NOMO-1 treated with dmso at 0.1 percent for 144 hours (cell line): ENCODE measurements around the gene ANKRD13A.
"Not testable (repeated sequence)": the region's sequence is repeated elsewhere in the genome, so short reads cannot be mapped to it uniquely, and the experiment has no call there.

Experiments
- DNase-seq: peaks from one replicate; lab custom pipeline; 2025; ENCODE audit not compliant: unreplicated experiment; lab: John Stamatoyannopoulos, UW

The ANKRD13A gene

GRCh38 chr12:109983432-109984142 is 15.6 kb upstream of the ANKRD13A start:
- DNase-seq = no peak

- not testable (repeated sequence) for DNase-seq
Observed at GRCh38 chr12:109986236-109986635, 13.0 kb upstream of the ANKRD13A start.

- no peak for DNase-seq
Observed at GRCh38 chr12:109987615-109988014, 11.6 kb upstream of the ANKRD13A start.

- no peak for DNase-seq
Observed at GRCh38 chr12:109988274-109988673, 11.0 kb upstream of the ANKRD13A start.

GRCh38 chr12:109988903-109989302 is 10.3 kb upstream of the ANKRD13A start:
- no peak for DNase-seq

- no peak for DNase-seq
Observed at GRCh38 chr12:109989380-109989779, 9.8 kb upstream of the ANKRD13A start.

GRCh38 chr12:109991586-109991985 is 7.6 kb upstream of the ANKRD13A start:
- no peak for DNase-seq

GRCh38 chr12:109993091-109993490 is 6.1 kb upstream of the ANKRD13A start:
- no peak for DNase-seq

- peak; percentile 36 for DNase-seq
Observed at GRCh38 chr12:109994401-109995175, 4.6 kb upstream of the ANKRD13A start.

- no peak for DNase-seq
Observed at GRCh38 chr12:109995361-109995685, 3.9 kb upstream of the ANKRD13A start.

GRCh38 chr12:109995686-109996482 is 3.3 kb upstream of the ANKRD13A start, which contains the start of gene GIT2:
Gene GIT2 (minus strand): TSS chr12:109996368. CDS start chr12:109996224, 144 bp downstream.
- peak; percentile 84 for DNase-seq

GRCh38 chr12:109996483-109996853 is 2.8 kb upstream of the ANKRD13A start:
- DNase-seq = no peak

GRCh38 chr12:109997393-109997792 is 1.8 kb upstream of the ANKRD13A start:
- DNase-seq = no peak

GRCh38 chr12:109998241-109998903 is 858 bp upstream of the ANKRD13A start:
- no peak for DNase-seq

GRCh38 chr12:109999649-109999971 is 380 bp downstream of the ANKRD13A start:
- no peak for DNase-seq

GRCh38 chr12:109999983-110000505 is 814 bp downstream of the ANKRD13A start:
- no peak for DNase-seq

- DNase-seq = no peak
Observed at GRCh38 chr12:110001596-110001995, 2.4 kb downstream of the ANKRD13A start.

- DNase-seq = no peak
Observed at GRCh38 chr12:110002676-110003515, 3.7 kb downstream of the ANKRD13A start.

GRCh38 chr12:110004598-110004997 is 5.4 kb downstream of the ANKRD13A start:
- no peak for DNase-seq

- DNase-seq = no peak
Observed at GRCh38 chr12:110005319-110005973, 6.2 kb downstream of the ANKRD13A start.
